ENCODE measurements around the gene CTSD.

Gene CTSD

GRCh38 chr11:1741741-1742140 lies 22.0 kb downstream of the CTSD start:
- Mint-ChIP-seq H3K27me3 (ENCODE audit: low read depth) (peaks cover 8% of the 10 kb centered on the region), H3K9me3 (peaks cover 24% of the 10 kb centered on the region), H3K36me3 (ENCODE audit: low read depth) (no peaks in the 10 kb centered on the region), H3K27ac (no peak overlapping the region), H3K4me3 (no peak overlapping the region), H3K4me1 (ENCODE audit: low read depth) (no peaks in the 10 kb centered on the region)

- Mint-ChIP-seq H3K27ac (no peak overlapping the region), H3K9me3 (peaks cover 29% of the 10 kb centered on the region), H3K36me3 (ENCODE audit: low read depth) (peaks cover 5% of the 10 kb centered on the region), H3K4me1 (ENCODE audit: low read depth) (no peaks in the 10 kb centered on the region), H3K27me3 (ENCODE audit: low read depth) (peaks cover 14% of the 10 kb centered on the region), H3K4me3 (no peak overlapping the region)
These were observed 22.8 kb downstream of the CTSD start for GRCh38 chr11:1740786-1741530.

- H3K4me1 Mint-ChIP-seq (ENCODE audit: low read depth), result no peaks in the 10 kb centered on the region
- peaks cover 14% of the 10 kb centered on the region for H3K27me3 Mint-ChIP-seq (ENCODE audit: low read depth)
- H3K36me3 Mint-ChIP-seq (ENCODE audit: low read depth), result peaks cover 5% of the 10 kb centered on the region
- H3K4me3 Mint-ChIP-seq, result no peak overlapping the region
- H3K9me3 Mint-ChIP-seq, result peaks cover 29% of the 10 kb centered on the region
- H3K27ac Mint-ChIP-seq, result no peak overlapping the region
These were observed 24.2 kb downstream of the CTSD start for GRCh38 chr11:1739576-1739975.

- H3K9me3 Mint-ChIP-seq, result peaks cover 29% of the 10 kb centered on the region
- H3K27ac Mint-ChIP-seq, result no peak overlapping the region
- no peak overlapping the region for H3K4me3 Mint-ChIP-seq
- H3K36me3 Mint-ChIP-seq (ENCODE audit: low read depth), result peaks cover 5% of the 10 kb centered on the region
- peaks cover 2% of the 10 kb centered on the region for H3K4me1 Mint-ChIP-seq (ENCODE audit: low read depth)
- H3K27me3 Mint-ChIP-seq (ENCODE audit: low read depth), result peaks cover 14% of the 10 kb centered on the region
These were observed 25.3 kb downstream of the CTSD start for GRCh38 chr11:1738380-1738779.

GRCh38 chr11:1737080-1737757 lies 26.5 kb downstream of the CTSD start:
- Mint-ChIP-seq H3K27me3 (ENCODE audit: low read depth) (peaks cover 14% of the 10 kb centered on the region), H3K4me1 (ENCODE audit: low read depth) (peaks cover 2% of the 10 kb centered on the region)

GRCh38 chr11:1736447-1736992 lies 27.2 kb downstream of the CTSD start:
- peaks cover 2% of the 10 kb centered on the region for H3K4me1 Mint-ChIP-seq (ENCODE audit: low read depth)
- peaks cover 32% of the 10 kb centered on the region for H3K9me3 Mint-ChIP-seq
- no peak overlapping the region for H3K4me3 Mint-ChIP-seq
- H3K27ac Mint-ChIP-seq, result no peak overlapping the region
- peaks cover 17% of the 10 kb centered on the region for H3K27me3 Mint-ChIP-seq (ENCODE audit: low read depth)
- peaks cover 5% of the 10 kb centered on the region for H3K36me3 Mint-ChIP-seq (ENCODE audit: low read depth)

More at GRCh38 chr11:1737080-1737757, 26.5 kb downstream of the CTSD start:
- peaks cover 5% of the 10 kb centered on the region for H3K36me3 Mint-ChIP-seq (ENCODE audit: low read depth)
- H3K27ac Mint-ChIP-seq, result no peak overlapping the region
- no peak overlapping the region for H3K4me3 Mint-ChIP-seq
- peaks cover 29% of the 10 kb centered on the region for H3K9me3 Mint-ChIP-seq

GRCh38 chr11:1735271-1735670 lies 28.5 kb downstream of the CTSD start:
- peaks cover 24% of the 10 kb centered on the region for H3K27me3 Mint-ChIP-seq (ENCODE audit: low read depth)
- peaks cover 2% of the 10 kb centered on the region for H3K4me1 Mint-ChIP-seq (ENCODE audit: low read depth)
- no peak overlapping the region for H3K27ac Mint-ChIP-seq
- H3K4me3 Mint-ChIP-seq, result no peak overlapping the region
- peaks cover 39% of the 10 kb centered on the region for H3K9me3 Mint-ChIP-seq
- peaks cover 5% of the 10 kb centered on the region for H3K36me3 Mint-ChIP-seq (ENCODE audit: low read depth)

- Mint-ChIP-seq H3K4me3 (no peak overlapping the region), H3K9me3 (peaks cover 39% of the 10 kb centered on the region), H3K27ac (no peak overlapping the region)
These were observed 29.1 kb downstream of the CTSD start for GRCh38 chr11:1734641-1735081.

GRCh38 chr11:1733716-1734640 lies 29.7 kb downstream of the CTSD start:
- H3K36me3 Mint-ChIP-seq (ENCODE audit: low read depth), result peaks cover 5% of the 10 kb centered on the region
- no peak overlapping the region for H3K27ac Mint-ChIP-seq
- peaks cover 30% of the 10 kb centered on the region for H3K27me3 Mint-ChIP-seq (ENCODE audit: low read depth)
- H3K4me1 Mint-ChIP-seq (ENCODE audit: low read depth), result peaks cover 3% of the 10 kb centered on the region
- H3K9me3 Mint-ChIP-seq, result peaks cover 39% of the 10 kb centered on the region
- H3K4me3 Mint-ChIP-seq, result no peak overlapping the region

More at GRCh38 chr11:1734641-1735081, 29.1 kb downstream of the CTSD start:
- H3K36me3 Mint-ChIP-seq (ENCODE audit: low read depth), result peaks cover 5% of the 10 kb centered on the region
- H3K4me1 Mint-ChIP-seq (ENCODE audit: low read depth), result peaks cover 2% of the 10 kb centered on the region
- H3K27me3 Mint-ChIP-seq (ENCODE audit: low read depth), result peaks cover 30% of the 10 kb centered on the region

GRCh38 chr11:1733009-1733715 lies 30.6 kb downstream of the CTSD start:
- H3K36me3 Mint-ChIP-seq (ENCODE audit: low read depth), result peaks cover 5% of the 10 kb centered on the region
- H3K4me1 Mint-ChIP-seq (ENCODE audit: low read depth), result peaks cover 5% of the 10 kb centered on the region
- H3K27me3 Mint-ChIP-seq (ENCODE audit: low read depth), result peaks cover 35% of the 10 kb centered on the region
- no peak overlapping the region for H3K27ac Mint-ChIP-seq
- H3K4me3 Mint-ChIP-seq, result no peak overlapping the region
- peaks cover 36% of the 10 kb centered on the region for H3K9me3 Mint-ChIP-seq

GRCh38 chr11:1732418-1733008 lies 31.2 kb downstream of the CTSD start:
- Mint-ChIP-seq H3K4me3 (no peak overlapping the region), H3K36me3 (ENCODE audit: low read depth) (peaks cover 5% of the 10 kb centered on the region), H3K4me1 (ENCODE audit: low read depth) (peaks cover 6% of the 10 kb centered on the region), H3K9me3 (peaks cover 29% of the 10 kb centered on the region), H3K27ac (no peak overlapping the region), H3K27me3 (ENCODE audit: low read depth) (peaks cover 42% of the 10 kb centered on the region)

GRCh38 chr11:1731451-1732059 lies 32.2 kb downstream of the CTSD start:
- H3K4me1 Mint-ChIP-seq (ENCODE audit: low read depth), result peaks cover 7% of the 10 kb centered on the region
- peaks cover 5% of the 10 kb centered on the region for H3K36me3 Mint-ChIP-seq (ENCODE audit: low read depth)
- H3K9me3 Mint-ChIP-seq, result peaks cover 23% of the 10 kb centered on the region
- no peak overlapping the region for H3K27ac Mint-ChIP-seq
- no peak overlapping the region for H3K4me3 Mint-ChIP-seq
- peaks cover 41% of the 10 kb centered on the region for H3K27me3 Mint-ChIP-seq (ENCODE audit: low read depth)

- Mint-ChIP-seq H3K9me3 (peaks cover 10% of the 10 kb centered on the region), H3K27ac (no peak overlapping the region), H3K36me3 (ENCODE audit: low read depth) (no peaks in the 10 kb centered on the region), H3K4me3 (no peak overlapping the region), H3K27me3 (ENCODE audit: low read depth) (peaks cover 37% of the 10 kb centered on the region), H3K4me1 (ENCODE audit: low read depth) (peaks cover 7% of the 10 kb centered on the region)
These were observed 33.6 kb downstream of the CTSD start for GRCh38 chr11:1730059-1730629.
